Suppressor macrophage treated with lipopolysaccharide for 4 hours (primary cell): ENCODE measurements around the gene EPHB2.

Source experiments
- DNase-seq: peaks from one replicate; pipeline ENCODE4 v3.0.0-alpha.2; 2020

Gene EPHB2

DNA sequence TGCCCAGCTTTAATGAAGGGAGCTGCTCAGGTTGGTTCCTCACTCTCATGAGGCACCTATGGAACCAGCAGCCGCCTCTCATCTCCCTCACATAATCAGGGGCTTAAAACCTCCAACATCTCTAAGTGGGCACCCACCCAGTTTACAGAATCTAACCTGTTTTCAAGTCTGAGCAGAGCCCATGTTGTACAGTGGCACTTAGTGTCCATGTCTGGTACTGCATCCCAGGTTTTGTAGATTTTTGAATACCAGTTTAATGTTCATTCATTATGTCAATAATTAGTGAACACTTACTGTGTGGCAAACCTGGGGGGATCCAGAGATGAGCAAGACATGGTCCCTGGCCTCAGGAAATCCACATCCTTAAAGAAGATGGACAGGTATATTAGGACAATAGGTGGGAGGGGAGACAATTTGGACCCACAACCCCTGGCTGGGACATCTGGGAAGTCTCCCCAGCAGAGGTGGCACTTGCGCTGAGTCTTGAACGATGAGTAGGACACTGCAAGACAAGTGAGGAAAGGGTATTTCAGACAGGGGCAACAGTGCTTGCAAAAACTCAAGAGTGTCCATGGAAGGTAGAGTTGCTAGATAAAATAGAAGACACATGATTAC, 178.7 kb downstream of the EPHB2 start:
- peak; percentile 28 for DNase-seq

DNA sequence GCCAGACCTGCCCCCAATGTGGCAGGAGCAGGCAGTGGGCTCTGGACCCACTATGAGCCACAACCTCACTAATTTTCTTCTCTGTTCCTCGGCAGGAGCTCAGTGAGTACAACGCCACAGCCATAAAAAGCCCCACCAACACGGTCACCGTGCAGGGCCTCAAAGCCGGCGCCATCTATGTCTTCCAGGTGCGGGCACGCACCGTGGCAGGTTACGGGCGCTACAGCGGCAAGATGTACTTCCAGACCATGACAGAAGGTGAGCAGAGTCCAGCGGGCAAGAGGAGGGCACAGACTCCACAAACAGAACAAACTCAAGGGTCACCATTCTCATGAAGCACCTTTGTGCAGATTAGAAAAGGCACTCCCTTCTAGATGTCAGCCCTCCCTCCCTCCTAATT, 182.2 kb downstream of the EPHB2 start:
- no peak for DNase-seq

DNA sequence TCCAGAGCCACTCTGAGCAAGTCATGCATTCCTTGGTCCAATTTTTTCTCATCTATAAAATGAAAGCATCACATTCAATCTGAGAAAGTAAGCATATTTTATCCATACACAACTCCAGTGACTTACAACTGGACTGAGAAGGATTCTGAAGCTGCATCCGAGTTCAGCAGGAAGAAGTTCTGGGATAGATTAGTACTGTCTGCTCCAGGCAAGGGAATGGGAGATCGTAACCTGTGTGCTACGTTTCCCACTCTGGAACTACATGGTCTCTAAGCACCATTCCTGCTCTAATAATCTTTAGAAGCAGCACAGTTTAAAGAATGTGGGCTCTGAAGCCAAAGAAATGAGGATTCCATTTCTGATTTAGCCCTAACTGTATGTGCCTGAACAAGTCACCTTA, 182.7 kb downstream of the EPHB2 start:
- DNase-seq: no peak

DNA sequence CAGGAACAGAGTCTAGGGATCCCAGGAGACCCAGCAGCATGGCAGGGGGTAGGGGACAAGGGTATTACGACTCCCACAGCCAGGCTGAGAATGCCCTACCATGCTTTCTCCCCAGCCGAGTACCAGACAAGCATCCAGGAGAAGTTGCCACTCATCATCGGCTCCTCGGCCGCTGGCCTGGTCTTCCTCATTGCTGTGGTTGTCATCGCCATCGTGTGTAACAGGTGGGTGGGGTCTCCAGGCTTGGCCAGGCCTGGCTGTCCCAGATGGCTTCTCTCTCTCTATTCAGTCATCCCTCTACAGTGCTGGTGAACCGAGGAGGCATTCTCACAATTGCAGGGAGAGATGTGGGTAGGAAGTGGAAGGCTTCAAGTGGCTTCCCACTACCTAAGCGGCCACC, 184.7 kb downstream of the EPHB2 start:
- DNase-seq: no peak

DNA sequence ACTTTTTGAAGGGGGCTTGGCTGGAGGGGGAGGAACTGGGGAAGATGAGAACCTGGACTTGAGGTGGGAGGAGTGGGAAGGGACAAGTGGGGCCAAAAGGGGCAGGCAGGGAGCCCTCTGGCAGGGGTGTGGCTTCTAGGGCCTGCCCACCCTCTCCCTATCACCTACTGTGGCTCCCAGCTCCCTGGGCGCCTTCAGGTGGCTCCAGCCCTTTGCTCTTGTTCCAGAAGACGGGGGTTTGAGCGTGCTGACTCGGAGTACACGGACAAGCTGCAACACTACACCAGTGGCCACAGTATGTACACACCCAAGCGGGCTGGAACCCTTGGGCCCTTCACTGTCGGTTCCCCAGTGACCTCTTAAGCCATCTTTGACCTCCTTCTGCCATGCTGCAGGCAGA, 185.5 kb downstream of the EPHB2 start:
- no peak for DNase-seq

DNA sequence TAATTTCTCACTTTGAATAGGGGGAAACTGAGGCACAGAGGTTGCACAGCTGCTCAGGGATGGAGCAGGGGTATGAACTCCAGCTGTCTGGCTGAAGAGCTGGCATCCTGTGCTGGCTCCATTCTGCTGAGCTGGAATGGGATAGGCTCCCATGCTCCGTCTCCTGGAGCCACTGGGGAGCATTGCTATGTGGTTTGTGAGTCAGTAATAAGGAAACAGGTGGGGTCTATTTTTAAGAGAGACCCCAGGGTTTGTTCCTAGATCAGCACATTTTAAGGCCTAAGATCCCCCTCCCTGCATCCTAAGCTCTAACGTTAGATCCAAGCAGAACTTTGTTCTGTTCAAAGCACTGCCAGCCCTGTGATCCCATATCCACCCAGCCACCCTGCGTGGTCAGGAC, 189.8 kb downstream of the EPHB2 start:
- DNase-seq: no peak

DNA sequence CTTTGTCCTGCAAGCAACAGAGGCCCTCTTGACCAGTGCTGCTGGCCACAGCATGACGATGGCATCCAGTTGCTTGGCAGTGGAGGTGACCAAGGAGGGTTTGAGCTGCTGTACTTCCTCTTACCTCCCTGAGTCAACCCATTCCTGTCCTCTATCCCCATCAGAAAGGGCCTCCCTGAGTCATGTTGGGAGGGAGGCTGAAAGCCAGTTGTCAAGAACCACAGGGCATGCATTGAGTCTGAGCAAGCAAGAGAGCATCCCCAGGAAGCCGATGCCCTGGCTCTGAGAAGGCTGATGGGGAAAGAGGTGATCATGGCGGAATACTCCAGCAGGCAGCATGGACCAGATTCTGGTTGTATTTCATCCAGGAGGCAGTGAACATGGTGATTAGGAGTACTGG, 192.5 kb downstream of the EPHB2 start:
- no peak for DNase-seq

DNA sequence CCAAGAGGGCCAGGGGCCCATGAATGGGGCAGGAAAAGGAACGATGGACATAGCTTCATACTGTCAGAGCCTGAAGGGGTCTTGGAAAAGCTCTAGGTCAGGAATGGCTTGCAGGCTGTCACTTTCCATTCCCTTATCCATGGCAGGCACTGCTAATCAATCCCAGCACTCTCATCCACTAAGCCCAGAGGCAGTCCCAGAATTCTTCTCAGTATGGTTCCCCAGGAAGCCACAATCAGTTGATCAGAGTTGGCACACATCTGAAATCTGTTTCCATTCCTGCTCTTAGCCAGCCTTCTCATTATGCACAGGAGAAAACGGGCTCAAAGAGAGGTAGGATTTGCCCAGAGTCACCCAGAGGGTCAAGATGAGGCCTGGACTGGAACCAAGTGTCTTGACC, 196.3 kb downstream of the EPHB2 start:
- no peak for DNase-seq

DNA sequence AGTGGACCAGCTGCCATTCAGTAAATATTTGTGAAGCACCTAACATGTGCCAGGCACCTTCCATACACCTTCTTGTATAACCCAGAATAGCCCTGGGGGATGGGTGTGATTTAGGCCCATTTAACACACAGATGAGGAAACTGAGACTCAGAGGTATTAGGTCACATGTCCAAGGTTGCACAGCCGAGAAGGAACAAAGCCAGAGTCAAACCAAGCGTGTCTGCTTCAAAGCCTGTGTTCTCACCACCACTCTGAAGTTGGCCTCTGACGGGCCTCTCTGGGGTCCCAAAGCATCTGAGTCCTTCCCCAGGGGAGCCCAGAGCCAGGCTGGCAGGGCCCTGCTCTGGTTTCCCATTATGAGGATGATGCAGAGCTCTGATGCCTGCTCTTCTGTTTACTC, 196.9 kb downstream of the EPHB2 start:
- DNase-seq: no peak

DNA sequence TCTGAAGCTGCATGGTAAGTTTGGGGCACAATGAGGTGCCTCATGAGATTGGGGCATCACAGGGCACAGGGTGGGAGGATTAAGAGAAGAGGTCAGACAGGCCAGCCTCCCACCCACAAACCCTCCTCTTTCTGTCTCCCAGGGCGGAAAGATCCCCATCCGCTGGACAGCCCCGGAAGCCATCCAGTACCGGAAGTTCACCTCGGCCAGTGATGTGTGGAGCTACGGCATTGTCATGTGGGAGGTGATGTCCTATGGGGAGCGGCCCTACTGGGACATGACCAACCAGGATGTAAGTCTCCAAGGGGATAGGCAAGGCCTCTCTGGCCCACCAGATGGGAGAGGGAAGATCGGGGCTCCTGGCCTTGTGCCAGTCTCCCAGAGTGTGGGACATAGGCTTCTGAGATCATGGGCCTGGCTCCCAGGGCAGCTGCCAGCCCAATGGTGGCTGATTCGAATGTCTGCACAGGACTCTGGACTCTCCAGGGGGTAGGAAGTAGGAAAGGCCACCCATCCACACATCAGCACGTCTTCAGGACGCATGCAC, 198.3 kb downstream of the EPHB2 start:
- no peak for DNase-seq

DNA sequence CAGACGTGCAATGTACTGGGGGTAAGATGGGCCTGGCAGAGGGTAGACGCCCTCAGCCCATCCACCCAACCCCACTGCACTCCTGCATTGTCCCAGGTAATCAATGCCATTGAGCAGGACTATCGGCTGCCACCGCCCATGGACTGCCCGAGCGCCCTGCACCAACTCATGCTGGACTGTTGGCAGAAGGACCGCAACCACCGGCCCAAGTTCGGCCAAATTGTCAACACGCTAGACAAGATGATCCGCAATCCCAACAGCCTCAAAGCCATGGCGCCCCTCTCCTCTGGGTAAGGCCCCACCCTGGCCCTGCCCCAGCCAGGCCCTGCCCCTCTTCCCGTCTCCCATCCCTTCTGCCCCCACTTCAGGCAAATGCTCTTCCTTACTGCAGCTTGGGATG, 199.6 kb downstream of the EPHB2 start:
- no peak for DNase-seq

DNA sequence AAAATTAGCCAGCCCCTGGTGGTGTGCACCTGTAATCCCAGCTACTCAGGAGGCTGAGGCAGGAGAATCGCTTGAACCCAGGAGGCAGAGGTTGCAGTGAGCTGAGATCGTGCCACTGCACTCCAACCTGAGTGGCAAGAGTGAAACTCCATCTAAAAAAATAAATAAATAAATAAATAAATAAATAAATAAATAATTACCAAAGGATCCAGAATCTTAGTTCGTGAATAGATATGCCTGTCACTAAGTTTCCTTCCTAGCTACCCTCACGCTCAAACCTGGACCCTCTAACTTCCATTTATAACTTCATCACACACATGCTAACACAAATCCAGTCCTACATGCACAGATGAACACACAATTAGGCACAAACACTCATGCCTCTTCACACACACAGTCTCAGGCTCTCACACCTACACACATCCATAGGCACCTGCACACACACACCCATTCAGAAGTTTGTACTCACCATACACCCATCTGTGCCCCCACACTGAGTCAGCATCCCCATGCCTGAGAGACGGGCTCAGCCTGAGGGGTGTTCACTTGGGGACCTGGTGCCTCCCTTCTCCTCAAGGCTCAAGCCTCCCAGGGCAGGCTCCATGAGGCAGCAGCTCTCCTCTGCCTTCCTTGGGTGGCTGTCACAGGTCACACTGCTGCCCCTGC, 200.5 kb downstream of the EPHB2 start:
- DNase-seq: no peak

DNA sequence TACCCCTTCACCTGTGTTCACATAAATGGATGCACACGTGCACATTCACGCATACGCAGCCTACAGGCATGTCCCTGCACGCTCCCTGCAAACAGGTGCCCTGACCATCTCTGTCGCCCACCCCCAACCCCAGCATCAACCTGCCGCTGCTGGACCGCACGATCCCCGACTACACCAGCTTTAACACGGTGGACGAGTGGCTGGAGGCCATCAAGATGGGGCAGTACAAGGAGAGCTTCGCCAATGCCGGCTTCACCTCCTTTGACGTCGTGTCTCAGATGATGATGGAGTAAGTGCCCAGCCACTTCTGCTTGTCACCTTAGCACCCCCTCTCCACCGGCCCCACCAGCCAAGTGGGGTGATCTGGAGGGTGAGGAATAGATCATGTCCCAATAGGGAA, 201.7 kb downstream of the EPHB2 start:
- no peak for DNase-seq

DNA sequence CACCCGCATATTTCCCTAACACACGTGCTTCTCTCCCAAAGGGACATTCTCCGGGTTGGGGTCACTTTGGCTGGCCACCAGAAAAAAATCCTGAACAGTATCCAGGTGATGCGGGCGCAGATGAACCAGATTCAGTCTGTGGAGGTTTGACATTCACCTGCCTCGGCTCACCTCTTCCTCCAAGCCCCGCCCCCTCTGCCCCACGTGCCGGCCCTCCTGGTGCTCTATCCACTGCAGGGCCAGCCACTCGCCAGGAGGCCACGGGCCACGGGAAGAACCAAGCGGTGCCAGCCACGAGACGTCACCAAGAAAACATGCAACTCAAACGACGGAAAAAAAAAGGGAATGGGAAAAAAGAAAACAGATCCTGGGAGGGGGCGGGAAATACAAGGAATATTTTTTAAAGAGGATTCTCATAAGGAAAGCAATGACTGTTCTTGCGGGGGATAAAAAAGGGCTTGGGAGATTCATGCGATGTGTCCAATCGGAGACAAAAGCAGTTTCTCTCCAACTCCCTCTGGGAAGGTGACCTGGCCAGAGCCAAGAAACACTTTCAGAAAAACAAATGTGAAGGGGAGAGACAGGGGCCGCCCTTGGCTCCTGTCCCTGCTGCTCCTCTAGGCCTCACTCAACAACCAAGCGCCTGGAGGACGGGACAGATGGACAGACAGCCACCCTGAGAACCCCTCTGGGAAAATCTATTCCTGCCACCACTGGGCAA, 202.9 kb downstream of the EPHB2 start:
- DNase-seq: no peak

DNA sequence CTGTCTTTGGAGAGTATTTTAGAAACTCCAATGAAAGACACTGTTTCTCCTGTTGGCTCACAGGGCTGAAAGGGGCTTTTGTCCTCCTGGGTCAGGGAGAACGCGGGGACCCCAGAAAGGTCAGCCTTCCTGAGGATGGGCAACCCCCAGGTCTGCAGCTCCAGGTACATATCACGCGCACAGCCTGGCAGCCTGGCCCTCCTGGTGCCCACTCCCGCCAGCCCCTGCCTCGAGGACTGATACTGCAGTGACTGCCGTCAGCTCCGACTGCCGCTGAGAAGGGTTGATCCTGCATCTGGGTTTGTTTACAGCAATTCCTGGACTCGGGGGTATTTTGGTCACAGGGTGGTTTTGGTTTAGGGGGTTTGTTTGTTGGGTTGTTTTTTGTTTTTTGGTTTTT, 203.5 kb downstream of the EPHB2 start:
- no peak for DNase-seq

DNA sequence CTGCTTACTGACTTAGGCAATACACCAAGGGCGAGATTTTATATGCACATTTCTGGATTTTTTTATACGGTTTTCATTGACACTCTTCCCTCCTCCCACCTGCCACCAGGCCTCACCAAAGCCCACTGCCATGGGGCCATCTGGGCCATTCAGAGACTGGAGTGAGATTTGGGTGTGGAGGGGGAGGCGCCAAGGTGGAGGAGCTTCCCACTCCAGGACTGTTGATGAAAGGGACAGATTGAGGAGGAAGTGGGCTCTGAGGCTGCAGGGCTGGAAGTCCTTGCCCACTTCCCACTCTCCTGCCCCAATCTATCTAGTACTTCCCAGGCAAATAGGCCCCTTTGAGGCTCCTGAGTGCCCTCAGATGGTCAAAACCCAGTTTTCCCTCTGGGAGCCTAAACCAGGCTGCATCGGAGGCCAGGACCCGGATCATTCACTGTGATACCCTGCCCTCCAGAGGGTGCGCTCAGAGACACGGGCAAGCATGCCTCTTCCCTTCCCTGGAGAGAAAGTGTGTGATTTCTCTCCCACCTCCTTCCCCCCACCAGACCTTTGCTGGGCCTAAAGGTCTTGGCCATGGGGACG, 204.1 kb downstream of the EPHB2 start:
- DNase-seq: no peak

DNA sequence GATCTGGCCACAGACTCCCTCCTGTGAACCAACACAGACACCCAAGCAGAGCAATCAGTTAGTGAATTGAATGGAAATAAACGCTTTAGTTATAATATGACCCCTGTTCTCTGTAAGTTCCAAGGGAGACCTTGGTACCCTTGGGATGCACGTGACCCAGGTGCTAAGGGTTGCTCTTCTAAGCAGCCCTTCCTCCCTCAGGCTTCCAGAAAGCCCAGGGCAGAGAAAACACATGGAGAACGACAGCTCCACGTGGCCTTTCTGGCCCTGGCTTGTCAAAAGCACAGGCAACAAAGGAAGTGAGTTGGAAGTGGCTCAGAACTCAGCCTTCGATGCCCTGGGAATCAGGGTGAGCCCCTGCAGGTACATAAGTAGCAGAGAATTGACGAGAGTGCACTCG, 204.6 kb downstream of the EPHB2 start:
- DNase-seq: no peak

DNA sequence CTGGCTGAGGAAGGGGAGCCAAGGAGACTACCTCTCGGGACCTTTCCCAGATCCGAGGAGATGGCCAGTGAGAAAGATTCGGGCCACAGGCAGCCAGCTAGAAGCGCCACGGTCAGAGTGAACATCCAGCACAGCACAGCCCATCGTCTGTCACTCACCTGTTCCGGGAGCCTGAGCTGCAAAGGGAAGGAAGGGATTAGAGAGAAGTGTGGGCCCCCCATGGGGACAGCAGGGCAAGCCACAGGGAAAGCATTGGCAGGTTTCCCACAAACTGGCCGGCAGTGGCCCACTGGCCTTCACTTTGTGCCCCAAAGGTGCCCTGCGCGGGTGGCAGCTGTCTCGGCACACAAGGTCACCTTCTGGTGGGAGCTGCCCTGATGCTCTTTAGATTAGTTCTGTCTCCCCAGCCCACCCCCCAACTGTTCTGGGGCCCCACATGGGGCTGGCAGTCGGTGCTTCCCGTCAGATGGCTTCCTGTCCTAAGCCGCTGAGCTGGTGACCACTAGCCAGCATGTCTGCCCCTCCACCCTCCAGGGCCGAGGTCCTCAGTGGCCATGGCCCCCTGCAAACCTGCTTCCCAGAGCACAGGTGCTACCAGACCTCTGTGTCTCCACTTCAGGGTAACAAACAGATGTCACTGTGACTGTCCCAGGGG, 205.3 kb downstream of the EPHB2 start:
- no peak for DNase-seq

DNA sequence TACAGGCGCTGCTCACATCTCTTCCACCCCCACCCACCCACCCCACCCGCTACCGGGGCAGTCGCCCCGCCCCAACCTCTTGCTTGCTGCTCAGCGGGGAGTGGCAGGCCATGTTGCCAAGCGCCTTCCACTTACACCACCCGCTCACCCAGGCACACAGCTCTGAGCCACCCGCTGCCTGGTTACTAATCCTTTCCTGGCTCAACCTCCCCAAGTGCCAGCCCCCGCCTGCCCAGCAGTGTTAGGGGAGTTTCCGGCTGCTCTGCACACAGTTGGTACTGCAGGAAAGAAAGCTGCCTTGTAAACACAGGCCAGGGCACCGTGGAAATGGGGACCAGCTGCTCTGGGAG, 205.8 kb downstream of the EPHB2 start:
- no peak for DNase-seq

DNA sequence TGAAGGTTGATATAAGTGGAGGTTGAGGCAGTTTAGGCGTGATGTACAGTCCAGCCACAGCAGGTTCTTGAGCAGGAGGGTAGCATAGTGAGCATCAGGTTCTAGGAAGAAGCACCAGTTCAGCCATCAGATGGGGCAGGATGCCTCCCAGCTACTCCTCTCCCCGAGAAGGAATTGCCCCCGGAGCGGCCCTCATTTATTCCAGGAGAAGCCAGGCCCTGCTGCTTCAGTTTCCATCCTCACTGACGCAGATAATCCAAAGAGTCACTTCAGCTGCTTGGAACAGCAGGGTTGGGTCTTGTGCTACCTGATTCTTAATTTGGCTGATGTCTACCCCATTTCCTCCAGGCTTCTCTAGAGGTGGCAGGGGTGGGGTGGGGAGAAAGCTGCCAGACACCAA, 207.3 kb downstream of the EPHB2 start:
- no peak for DNase-seq

DNA sequence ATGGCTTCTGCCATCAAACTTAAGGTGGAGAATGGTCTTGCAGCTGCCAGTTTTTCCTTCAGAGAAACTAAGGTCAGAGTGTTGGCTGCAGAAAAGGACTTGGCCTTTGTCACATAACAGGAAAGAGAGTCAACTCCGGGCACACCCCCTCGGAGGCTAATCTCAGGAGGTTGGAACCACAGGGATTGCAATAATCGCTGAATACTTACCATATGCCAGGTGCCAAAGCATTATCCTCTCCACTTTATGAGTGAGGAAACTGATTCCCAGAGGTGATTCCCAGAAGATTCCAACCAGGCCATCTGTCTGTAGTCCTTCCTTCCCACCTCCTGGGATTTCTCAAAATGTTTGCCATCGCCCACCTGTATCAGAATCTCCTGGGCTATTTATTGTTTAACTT, 208.0 kb downstream of the EPHB2 start:
- DNase-seq: no peak

DNA sequence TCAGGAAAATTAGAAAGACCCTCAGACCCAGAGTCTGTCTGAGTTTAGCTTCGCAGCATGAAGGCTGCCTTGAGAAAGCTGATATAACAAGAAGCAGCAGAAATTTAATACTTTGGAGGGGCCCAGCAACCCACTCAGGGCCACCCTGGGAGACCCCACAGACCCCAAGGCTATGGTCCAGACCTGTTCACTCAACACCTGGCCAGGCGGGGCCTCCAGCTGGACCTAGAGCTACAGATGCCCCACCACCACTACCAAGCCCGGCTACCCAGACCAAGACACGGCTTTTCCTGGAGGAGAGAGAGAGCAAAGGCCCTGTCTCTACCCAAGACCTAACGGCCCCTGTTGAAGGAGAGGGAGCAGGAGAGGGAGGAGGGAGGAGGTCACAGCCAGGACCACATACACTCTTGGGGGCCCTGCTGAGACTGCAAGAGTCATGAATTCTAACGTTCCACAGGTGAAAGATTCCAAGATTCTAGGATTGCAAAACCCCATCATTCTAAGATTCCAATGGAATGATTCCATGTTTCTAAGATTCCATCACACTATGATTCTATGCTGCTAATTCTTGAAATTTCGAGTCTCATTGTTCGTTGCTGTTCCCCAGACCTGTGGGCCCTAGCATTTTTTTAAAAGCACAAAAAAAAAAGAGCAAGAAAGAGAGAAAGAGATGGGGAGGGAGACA, 208.8 kb downstream of the EPHB2 start:
- DNase-seq: no peak
